Activated CD4-positive, alpha-beta memory T cell treated with anti-CD3 and anti-CD28 coated beads, Interleukin-2, amount 10 ng/mL, durations not matched to agents 7 days and 5 days (primary cell): ENCODE data around the gene KIAA1328. TPM values are rescaled to one million over a fixed set of nuclear protein-coding genes. Genes with fewer than 3 reads are reported as not detected.

Source experiments
- CTCF ChIA-PET: fragments of 350-600 bp; sonication (Branson Sonifier 250); formaldehyde crosslinking; loops from one replicate; lab custom pipeline; 2021; ENCODE audit warnings: antibody characterized with exemption, inconsistent platforms; lab: Charles Lee
- POLR2A ChIA-PET: fragments of 350-600 bp; sonication (Branson Sonifier 250); formaldehyde crosslinking; loops from one replicate; lab custom pipeline; 2021; ENCODE audit warnings: antibody characterized with exemption; lab: Charles Lee
- DNase-seq: peaks from one replicate; pipeline ENCODE4 v3.0.0-alpha.2; 2020
- H3K27ac Mint-ChIP-seq: one replicate; pipeline ENCODE4 v1.8.0; 2021; ENCODE audit warnings: mild to moderate bottlenecking, mixed read lengths
- H3K27me3 Mint-ChIP-seq: one replicate; pipeline ENCODE4 v1.8.0; 2021; ENCODE audit warnings: mixed read lengths
- H3K36me3 Mint-ChIP-seq: one replicate; pipeline ENCODE4 v1.8.0; 2021; ENCODE audit warnings: low read depth, mixed read lengths
- H3K4me1 Mint-ChIP-seq: one replicate; pipeline ENCODE4 v1.8.0; 2021; ENCODE audit warnings: mixed read lengths
- H3K4me3 Mint-ChIP-seq: one replicate; pipeline ENCODE4 v1.8.0; 2021; ENCODE audit warnings: mild to moderate bottlenecking, mixed read lengths
- H3K9me3 Mint-ChIP-seq: one replicate; pipeline ENCODE4 v1.8.0; 2021; ENCODE audit warnings: mixed read lengths
- total RNA-seq, 2 experiments: library from RNA; stranded (reverse); gene quantifications; one replicate each; pipeline ENCODE4 v1.2.3, GENCODE V29; 2021

KIAA1328 gene
- total RNA-seq, 2 experiments from 2014 or later, result 7.4 to 8.6 TPM

DNA sequence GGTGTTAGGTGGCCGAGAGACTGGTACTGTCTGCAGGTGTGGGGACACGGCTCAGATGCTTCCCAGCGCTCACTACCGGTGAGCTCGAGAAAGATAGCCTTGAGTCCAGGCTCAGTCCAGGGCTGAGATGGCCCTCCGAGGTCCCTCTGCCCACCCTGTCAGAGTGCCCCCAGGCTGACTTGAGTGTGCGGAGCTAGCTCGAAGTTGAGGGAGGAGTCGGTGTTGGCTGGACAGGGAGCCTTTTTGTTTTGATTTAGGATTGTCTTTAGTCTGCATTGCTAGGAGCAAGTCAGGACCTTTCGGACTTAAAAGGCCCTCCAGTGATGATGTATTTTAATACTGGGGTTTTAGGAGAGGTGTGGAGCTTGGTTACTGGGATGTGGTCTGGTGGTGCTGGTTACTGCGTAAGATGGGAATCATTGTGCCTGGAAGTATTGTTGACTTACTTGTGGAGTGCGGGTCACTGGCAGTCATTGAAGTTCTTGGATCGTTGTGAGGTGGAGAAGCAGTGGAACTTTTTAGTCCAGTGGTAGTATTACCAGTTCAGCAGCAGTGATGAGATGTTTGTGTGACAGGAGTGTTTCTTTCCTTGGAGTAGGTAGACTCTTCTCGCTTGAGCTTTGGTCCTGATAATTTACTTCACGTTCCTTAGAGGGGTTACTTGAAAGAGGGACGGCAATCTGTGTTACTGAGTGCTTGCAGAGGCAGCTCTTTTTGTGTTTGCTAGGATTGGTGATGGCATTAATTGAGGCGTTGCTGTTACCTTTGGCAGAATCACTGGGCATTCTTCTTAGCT is 633 bp downstream of the KIAA1328 start:
- H3K36me3 Mint-ChIP-seq, result peaks cover 17% of the 10 kb centered on the region
- H3K27me3 Mint-ChIP-seq, result no peaks in the 10 kb centered on the region
- peak overlapping the region; percentile 83 for H3K4me3 Mint-ChIP-seq
- no peaks in the 10 kb centered on the region for H3K9me3 Mint-ChIP-seq
- POLR2A ChIA-PET, result interaction anchor here (0.7 to 2.0 kb wide), 12 partner anchors 9 to 1485 kb away, joined by 3 to 13 read pairs (median 4); partner anchors contain the start of genes RMP24, SLC39A6 and ZNF24
- peaks cover 41% of the 10 kb centered on the region for H3K4me1 Mint-ChIP-seq
- CTCF ChIA-PET, result interaction anchor here (0.6 to 2.6 kb wide), 11 partner anchors 9 to 700 kb away, joined by 3 to 9 read pairs (median 5); partner anchors contain the start of genes ELP2 and SLC39A6
- no peak for DNase-seq
- peak overlapping the region; percentile 67 for H3K27ac Mint-ChIP-seq

DNA sequence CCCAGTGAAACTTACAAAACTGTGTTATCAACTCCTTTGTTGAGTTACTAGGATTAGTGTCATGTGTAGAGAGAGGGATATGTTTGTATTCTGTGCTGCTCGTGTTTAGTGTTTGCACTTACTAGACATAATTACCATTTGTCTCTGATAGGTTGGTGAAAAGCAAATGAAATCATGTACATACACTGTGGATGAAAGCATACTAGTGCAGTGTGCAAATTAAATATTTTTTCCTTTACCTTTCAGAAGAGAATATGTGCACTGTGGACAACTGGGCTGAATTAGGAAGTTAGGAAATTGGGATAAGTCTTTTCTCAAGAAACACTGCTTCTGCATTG is 1.2 kb downstream of the KIAA1328 start:
- no peak overlapping the region for H3K27ac Mint-ChIP-seq
- POLR2A ChIA-PET, result no interaction called here
- H3K4me3 Mint-ChIP-seq, result peak overlapping the region; percentile 83
- DNase-seq, result no peak
- CTCF ChIA-PET, result interaction anchor here (0.9 to 2.1 kb wide), 5 partner anchors 11 to 142 kb away, joined by 3 to 9 read pairs (median 6); no protein-coding TSS in a partner anchor
- peaks cover 38% of the 10 kb centered on the region for H3K4me1 Mint-ChIP-seq
- peaks cover 14% of the 10 kb centered on the region for H3K36me3 Mint-ChIP-seq
- H3K27me3 Mint-ChIP-seq, result no peaks in the 10 kb centered on the region
- no peaks in the 10 kb centered on the region for H3K9me3 Mint-ChIP-seq

DNA sequence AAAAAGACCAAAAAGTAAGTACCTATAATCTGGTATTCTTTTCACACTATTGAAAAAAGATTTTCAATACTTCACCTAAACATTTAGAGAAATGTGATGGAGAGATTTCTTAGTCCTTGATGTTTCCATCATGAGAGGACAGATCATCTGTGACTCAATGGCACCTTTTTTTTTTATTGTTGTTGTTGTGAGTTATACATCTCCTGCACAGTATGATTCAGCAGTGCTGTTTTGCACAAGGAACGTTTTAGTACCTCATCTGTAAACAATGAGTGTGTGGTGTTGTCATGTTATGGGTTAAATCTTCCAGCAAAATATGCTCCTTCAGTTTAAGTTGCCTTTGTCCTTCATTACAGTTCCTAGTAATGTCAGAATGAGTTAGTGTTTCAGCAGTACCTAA is 2.2 kb downstream of the KIAA1328 start:
- CTCF ChIA-PET, result no interaction called here

DNA sequence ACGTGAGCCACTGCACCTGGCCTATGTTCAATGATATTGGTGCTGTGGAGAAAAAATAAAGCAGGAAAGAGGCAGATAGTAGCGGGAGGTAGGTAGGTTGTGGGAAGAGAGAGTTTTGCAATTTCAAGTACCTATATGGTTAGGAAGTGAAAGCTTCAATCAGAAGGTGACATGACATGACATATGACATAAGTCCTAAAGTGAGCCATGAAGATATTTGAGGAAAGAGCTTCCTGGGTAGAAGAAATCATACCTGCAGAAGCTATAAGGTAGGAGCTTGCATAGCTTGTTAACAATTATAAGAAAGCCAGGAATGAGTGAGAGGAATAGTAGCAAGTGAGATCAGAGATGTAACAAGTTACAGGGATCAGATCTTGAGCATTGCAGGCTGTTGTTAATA is 4.2 kb downstream of the KIAA1328 start:
- POLR2A ChIA-PET, result no interaction called here

More for the DNA sequence above, 2.2 kb downstream of the KIAA1328 start:
- Mint-ChIP-seq H3K27me3 (no peaks in the 10 kb centered on the region), H3K4me1 (peaks cover 38% of the 10 kb centered on the region), H3K4me3 (no peak overlapping the region), H3K27ac (no peak overlapping the region), H3K36me3 (peaks cover 14% of the 10 kb centered on the region), H3K9me3 (no peaks in the 10 kb centered on the region)
- no peak for DNase-seq
- POLR2A ChIA-PET, result no interaction called here

DNA sequence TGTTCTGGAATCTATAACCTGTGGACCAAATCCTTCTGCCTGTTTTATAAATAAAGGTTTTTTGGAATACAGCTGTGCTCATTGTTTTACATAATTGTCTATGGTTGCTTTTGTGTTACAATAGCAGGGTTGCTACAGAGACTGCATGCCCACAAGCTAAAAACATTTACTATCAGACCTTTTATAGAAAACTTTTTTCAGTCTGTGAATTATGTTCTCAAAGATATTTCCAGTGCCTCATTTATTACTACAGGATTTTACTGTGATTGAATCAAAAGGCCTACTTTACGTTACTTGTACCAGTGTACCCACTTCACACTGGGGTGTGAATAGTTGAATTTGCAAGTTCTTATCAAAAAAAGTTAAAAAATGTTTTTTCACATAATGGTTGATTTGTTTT is 7.0 kb downstream of the KIAA1328 start:
- no peak overlapping the region for H3K4me3 Mint-ChIP-seq
- DNase-seq, result no peak
- H3K9me3 Mint-ChIP-seq, result peaks cover 2% of the 10 kb centered on the region
- peaks cover 6% of the 10 kb centered on the region for H3K4me1 Mint-ChIP-seq
- no peak overlapping the region for H3K27ac Mint-ChIP-seq
- peaks cover 40% of the 10 kb centered on the region for H3K36me3 Mint-ChIP-seq
- ChIA-PET POLR2A (no interaction called here), CTCF (no interaction called here)
- no peaks in the 10 kb centered on the region for H3K27me3 Mint-ChIP-seq

More for the DNA sequence above, 4.2 kb downstream of the KIAA1328 start:
- H3K36me3 Mint-ChIP-seq, result peaks cover 21% of the 10 kb centered on the region
- H3K4me1 Mint-ChIP-seq, result peaks cover 24% of the 10 kb centered on the region
- DNase-seq, result no peak
- H3K27me3 Mint-ChIP-seq, result no peaks in the 10 kb centered on the region
- H3K4me3 Mint-ChIP-seq, result no peak overlapping the region
- no peaks in the 10 kb centered on the region for H3K9me3 Mint-ChIP-seq
- CTCF ChIA-PET, result no interaction called here
- no peak overlapping the region for H3K27ac Mint-ChIP-seq

DNA sequence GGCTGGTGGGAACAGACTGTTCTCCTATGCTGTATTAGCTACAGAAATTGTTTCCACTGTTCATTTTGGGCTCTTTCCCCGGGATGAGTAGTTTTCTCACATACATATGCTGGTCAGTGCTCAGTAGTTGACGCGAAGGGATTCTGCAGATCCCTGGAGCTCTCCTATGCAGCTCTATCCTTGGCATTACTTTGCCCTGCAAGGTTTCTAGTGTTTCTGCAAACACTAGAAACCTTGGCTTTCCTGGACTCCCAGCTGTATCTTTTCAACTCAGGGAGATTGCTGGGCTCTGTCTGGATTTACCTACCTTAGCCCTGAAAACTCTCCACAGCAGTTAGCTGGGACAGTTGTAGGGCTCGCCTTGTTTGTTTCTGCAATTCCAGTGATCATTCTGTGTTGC is 10.9 kb downstream of the KIAA1328 start:
- Mint-ChIP-seq H3K36me3 (peaks cover 49% of the 10 kb centered on the region), H3K27ac (no peak overlapping the region), H3K27me3 (no peaks in the 10 kb centered on the region), H3K4me3 (no peak overlapping the region), H3K4me1 (peaks cover 4% of the 10 kb centered on the region), H3K9me3 (peaks cover 2% of the 10 kb centered on the region)
- ChIA-PET POLR2A (interaction anchor here (3.6 kb wide), 1 partner anchor 11 kb away, joined by 13 read pairs; the partner anchor contains the start of genes KIAA1328 and TPGS2), CTCF (no interaction called here)
- no peak for DNase-seq

DNA sequence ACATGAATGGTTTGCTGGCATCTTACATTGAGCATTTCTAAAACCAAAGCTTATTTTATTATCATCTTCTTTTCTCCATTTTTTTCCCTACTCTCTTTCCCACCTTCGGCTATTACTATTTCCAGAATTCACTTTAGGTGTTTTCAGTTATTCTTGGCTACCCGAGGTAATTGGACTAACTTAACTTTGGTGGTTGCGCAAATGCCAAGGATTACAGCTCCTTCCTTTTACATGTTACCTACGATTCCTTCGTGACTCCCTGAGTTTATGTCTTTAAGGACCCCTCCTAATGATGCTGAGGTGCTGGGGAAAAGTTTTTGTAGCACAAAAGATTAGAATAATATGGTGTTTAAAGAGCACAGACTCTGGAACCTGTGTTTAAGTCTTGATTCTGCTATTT is 14.3 kb downstream of the KIAA1328 start:
- H3K4me1 Mint-ChIP-seq, result peaks cover 4% of the 10 kb centered on the region
- H3K4me3 Mint-ChIP-seq, result no peak overlapping the region
- H3K36me3 Mint-ChIP-seq, result peaks cover 35% of the 10 kb centered on the region
- ChIA-PET CTCF (interaction anchor here (0.5 to 1.2 kb wide), 2 partner anchors 14 to 29 kb away, joined by 3 to 5 read pairs; partner anchors contain the start of genes KIAA1328 and TPGS2), POLR2A (interaction anchor here (1.6 kb wide), 1 partner anchor 14 kb away, joined by 6 read pairs; the partner anchor contains the start of genes KIAA1328 and TPGS2)
- no peaks in the 10 kb centered on the region for H3K27me3 Mint-ChIP-seq
- DNase-seq, result no peak
- no peak overlapping the region for H3K27ac Mint-ChIP-seq
- peaks cover 2% of the 10 kb centered on the region for H3K9me3 Mint-ChIP-seq

DNA sequence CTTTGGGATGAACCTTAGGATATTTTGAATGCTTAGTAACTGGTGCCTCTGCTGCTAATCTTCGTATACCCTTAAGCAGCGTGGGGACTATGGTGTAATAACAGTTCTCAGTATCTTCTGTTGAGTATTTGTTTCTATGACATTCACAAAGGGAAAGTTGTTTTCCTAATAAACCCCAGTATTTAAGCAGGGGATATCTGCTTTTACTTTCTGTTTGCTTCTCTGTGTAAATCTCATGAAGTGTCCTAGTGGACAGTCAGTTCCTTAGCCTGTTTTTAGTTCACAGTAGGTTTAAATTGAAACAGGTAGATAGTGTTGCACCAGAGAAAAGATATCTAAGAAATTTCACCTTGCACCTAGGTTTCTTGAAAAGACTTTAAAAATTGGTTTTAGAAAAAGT is 14.9 kb downstream of the KIAA1328 start:
- Mint-ChIP-seq H3K4me3 (no peak overlapping the region), H3K9me3 (peaks cover 2% of the 10 kb centered on the region), H3K36me3 (peaks cover 32% of the 10 kb centered on the region), H3K27ac (no peak overlapping the region), H3K4me1 (peaks cover 4% of the 10 kb centered on the region), H3K27me3 (no peaks in the 10 kb centered on the region)
- DNase-seq, result no peak
- ChIA-PET CTCF (interaction anchor here (1.2 kb wide), 1 partner anchor 15 kb away, joined by 5 read pairs; the partner anchor contains the start of genes KIAA1328 and TPGS2), POLR2A (interaction anchor here (1.6 kb wide), 1 partner anchor 15 kb away, joined by 6 read pairs; the partner anchor contains the start of genes KIAA1328 and TPGS2)

DNA sequence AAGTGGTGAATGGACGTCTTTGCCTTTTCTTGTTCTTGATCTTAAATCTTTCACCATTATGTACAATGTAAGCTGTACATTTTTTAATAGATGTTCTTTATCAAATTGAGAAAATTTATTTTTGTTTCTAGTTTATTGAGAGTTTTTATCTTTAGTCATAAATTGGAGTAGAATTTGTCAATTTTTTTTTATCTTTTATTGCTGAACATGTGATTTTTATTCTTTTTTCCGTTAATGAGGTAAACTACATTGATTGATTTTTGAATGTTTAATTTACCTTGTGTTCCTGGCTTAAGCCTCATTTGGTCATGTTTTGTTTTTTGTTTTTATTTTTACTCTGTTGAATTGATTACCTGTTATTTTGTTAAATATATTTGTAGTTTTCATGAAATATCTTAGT is 19.7 kb downstream of the KIAA1328 start:
- Mint-ChIP-seq H3K27ac (no peak overlapping the region), H3K27me3 (no peaks in the 10 kb centered on the region), H3K9me3 (peaks cover 12% of the 10 kb centered on the region), H3K4me1 (peaks cover 9% of the 10 kb centered on the region), H3K4me3 (no peak overlapping the region), H3K36me3 (peaks cover 23% of the 10 kb centered on the region)
- CTCF ChIA-PET, result no interaction called here
- no peak for DNase-seq
- POLR2A ChIA-PET, result no interaction called here

DNA sequence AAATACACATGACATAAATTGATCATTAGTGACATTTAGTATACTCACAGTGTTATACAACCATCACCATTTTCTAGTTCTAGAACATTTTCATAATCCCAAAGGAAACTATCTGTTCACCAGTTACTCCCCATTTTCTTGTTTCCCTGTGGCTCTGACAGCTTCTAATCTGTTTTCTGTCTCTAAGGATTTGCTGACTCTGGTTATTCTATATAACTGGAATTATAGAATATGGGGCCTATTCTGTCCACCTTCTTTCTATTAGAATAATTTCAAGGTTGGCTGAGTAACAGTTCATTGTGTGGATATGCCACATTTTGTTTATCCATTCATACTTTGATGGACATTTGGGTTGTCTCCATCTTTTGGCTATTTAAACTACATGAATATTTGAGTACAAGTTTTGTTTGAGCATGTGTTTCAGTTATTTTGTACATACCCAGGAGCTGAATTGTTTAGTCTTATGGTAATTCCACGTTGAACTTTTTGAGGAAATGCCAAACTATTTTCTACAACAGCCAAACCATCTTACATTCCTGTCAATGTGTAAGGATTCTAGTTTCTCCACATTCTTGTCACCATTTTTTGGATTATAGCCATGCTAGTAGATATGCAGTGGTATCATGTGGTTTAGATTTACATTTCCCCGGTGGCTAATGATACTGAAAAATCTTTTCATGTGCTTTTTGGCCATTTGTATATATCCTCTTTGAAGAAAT is 20.5 kb downstream of the KIAA1328 start:
- no peak for DNase-seq
- CTCF ChIA-PET, result no interaction called here
- peaks cover 7% of the 10 kb centered on the region for H3K4me1 Mint-ChIP-seq
- H3K9me3 Mint-ChIP-seq, result peaks cover 12% of the 10 kb centered on the region
- POLR2A ChIA-PET, result no interaction called here
- no peak overlapping the region for H3K4me3 Mint-ChIP-seq
- no peaks in the 10 kb centered on the region for H3K27me3 Mint-ChIP-seq
- peaks cover 31% of the 10 kb centered on the region for H3K36me3 Mint-ChIP-seq
- no peak overlapping the region for H3K27ac Mint-ChIP-seq

DNA sequence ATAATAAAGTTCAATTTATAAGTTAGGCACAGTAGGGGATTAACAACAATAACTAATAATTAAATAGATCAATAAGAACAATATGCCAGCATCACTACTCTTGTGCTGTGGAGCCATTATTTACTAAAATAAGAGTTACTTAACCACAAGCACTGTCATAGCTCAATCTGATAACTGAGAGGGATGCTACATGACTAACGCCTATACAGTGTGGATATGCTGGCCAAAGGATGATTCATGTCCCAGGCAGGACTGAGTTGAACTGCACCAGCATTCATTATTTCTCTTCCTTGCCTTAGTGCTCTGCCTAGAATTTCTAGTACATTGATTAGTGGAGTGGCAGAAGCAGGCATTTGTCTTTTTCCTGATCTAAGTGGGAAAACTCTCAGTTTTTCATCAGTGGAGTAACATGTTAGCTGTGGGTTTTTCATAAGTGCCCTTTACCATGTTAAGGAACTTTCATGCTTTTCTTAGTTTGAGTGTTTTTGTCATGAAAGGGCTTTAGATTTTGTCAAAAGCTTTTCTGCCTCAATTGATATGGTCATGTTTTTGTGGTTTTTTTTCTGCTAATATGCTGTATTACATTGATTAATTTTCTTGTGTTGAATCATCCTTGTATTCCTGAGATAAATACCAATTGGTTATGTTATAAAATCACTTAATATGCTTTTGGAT is 21.7 kb downstream of the KIAA1328 start:
- no peak for DNase-seq
- H3K27me3 Mint-ChIP-seq, result no peaks in the 10 kb centered on the region
- H3K36me3 Mint-ChIP-seq, result peaks cover 33% of the 10 kb centered on the region
- peaks cover 7% of the 10 kb centered on the region for H3K4me1 Mint-ChIP-seq
- ChIA-PET POLR2A (interaction anchor here (1.1 kb wide), 1 partner anchor 21 kb away, joined by 3 read pairs; no protein-coding TSS in a partner anchor), CTCF (no interaction called here)
- H3K4me3 Mint-ChIP-seq, result no peak overlapping the region
- H3K27ac Mint-ChIP-seq, result no peak overlapping the region
- H3K9me3 Mint-ChIP-seq, result peaks cover 12% of the 10 kb centered on the region

DNA sequence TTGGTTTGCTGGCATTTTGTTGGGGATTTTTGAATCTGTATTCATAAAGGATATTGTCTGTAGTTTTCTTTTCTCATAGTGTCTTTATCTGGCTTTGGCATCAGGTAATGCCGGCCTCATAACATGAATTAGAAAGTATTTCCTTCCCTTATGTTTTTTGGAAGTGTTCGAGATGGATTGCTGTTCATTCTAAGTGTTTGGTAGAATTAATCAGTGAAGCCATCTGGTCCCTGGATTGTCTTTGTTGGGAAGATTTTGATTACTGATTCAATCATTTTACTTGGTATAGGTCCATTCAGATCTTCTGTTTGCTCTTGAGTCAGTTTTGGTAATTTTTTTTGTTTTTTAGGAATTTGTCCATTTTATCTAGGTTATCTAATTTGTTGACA is 22.3 kb downstream of the KIAA1328 start:
- peaks cover 7% of the 10 kb centered on the region for H3K4me1 Mint-ChIP-seq
- POLR2A ChIA-PET, result interaction anchor here (1.1 kb wide), 1 partner anchor 22 kb away, joined by 3 read pairs; no protein-coding TSS in a partner anchor
- CTCF ChIA-PET, result no interaction called here
- H3K4me3 Mint-ChIP-seq, result no peak overlapping the region
- H3K27me3 Mint-ChIP-seq, result no peaks in the 10 kb centered on the region
- peaks cover 12% of the 10 kb centered on the region for H3K9me3 Mint-ChIP-seq
- peaks cover 36% of the 10 kb centered on the region for H3K36me3 Mint-ChIP-seq
- DNase-seq, result no peak
- H3K27ac Mint-ChIP-seq, result no peak overlapping the region
